Uterus (tissue), 4 donors: ENCODE data around the gene LAPTM4A. TPM values are rescaled to one million over a fixed set of nuclear protein-coding genes. Genes with fewer than 3 reads are reported as not detected.

Experiments used
- DNase-seq, 2 donors: peaks; one replicate each; pipeline ENCODE4 v3.0.0-alpha.2; 2019 to 2020
- H3K27ac ChIP-seq, 2 donors: fragments of 200-600 bp; sonication (generic); 1 replicate in 1 of 2; 2 replicates in 1 of 2; pipeline ENCODE4 v1.5.1; 2016 to 2018
- H3K27me3 ChIP-seq, 2 donors: fragments of 200-600 bp; sonication (generic); one replicate each; pipeline ENCODE4 v1.5.1; 2018 to 2019; ENCODE audit warnings: control low read depth in 1 of 2
- H3K36me3 ChIP-seq, 2 donors: fragments of 200-600 bp; sonication (generic); one replicate each; pipeline ENCODE4 v1.5.1; 2019; ENCODE audit warnings: control low read depth in 1 of 2
- H3K4me1 ChIP-seq, 2 donors: fragments of 200-600 bp; sonication (generic); one replicate each; pipeline ENCODE4 v1.5.1; 2018 to 2019; ENCODE audit warnings: control low read depth in 1 of 2
- H3K4me3 ChIP-seq, 2 donors: fragments of 200-600 bp; sonication (generic); 1 replicate in 1 of 2; 2 replicates in 1 of 2; pipeline ENCODE4 v1.5.1; 2018 to 2019; ENCODE audit warnings: mild to moderate bottlenecking in 1 of 2
- H3K9me3 ChIP-seq, 2 donors: fragments of 200-600 bp; sonication (generic); one replicate each; pipeline ENCODE4 v1.5.1; 2019; ENCODE audit warnings: control low read depth in 1 of 2
- POLR2A ChIP-seq, 2 donors: fragments of 450-650 bp; IDR thresholded peaks; one replicate each; pipeline ENCODE4 v1.6.1; 2016; ENCODE audit warnings: antibody characterized with exemption in 2 of 2, mild to moderate bottlenecking in 1 of 2, moderate library complexity in 1 of 2
- intact Hi-C: fragments of 100-400 bp; cut with DNase I; formaldehyde crosslinking; loops from one replicate; pipeline ENCODE4 v1.15.1; 2023; ENCODE audit warnings: low total_unique reads
- total RNA-seq, 4 donors: library from RNA; depleted of rRNA in 3 of 4; stranded (reverse); fragments of >200 nt in 3 of 4; gene quantifications; one replicate each; pipeline versions ENCODE4 v1.1.0 to v1.2.4, GENCODE V29; 2014 to 2023
- TF ChIP-seq, protein P1 (sequence below), 4 experiments: fragments of 200-600 bp in 2 of 4; fragments of 450-650 bp in 2 of 4; sonication (generic) in 2 of 4; IDR thresholded peaks; one replicate each; pipeline ENCODE4 v1.5.1; 2016 to 2019; ENCODE audit warnings: antibody characterized with exemption in 4 of 4, mild to moderate bottlenecking in 2 of 4, moderate library complexity in 1 of 4
- donor health status: DM: yes; HTN: yes; CAD: no.

The LAPTM4A gene
- total RNA-seq, 4 donors from 2014 or later: 255 to 386 (median 292) TPM

DNA sequence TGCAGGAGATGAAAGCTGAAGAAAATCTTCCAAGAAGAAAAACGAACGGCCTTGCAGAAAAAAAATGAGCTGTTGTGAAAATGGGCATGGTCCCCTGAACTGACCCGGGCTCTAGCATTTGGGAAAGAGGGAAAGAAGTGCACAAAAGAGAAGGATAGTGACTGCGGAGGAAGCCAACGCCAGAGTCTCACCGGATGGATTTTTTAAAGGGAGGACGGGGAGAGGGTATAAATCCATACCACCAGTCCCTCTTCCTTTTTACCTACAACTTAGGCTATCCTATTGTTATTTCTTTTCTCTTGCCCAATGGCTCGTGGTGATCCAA lies 62.1 kb downstream of the LAPTM4A start:
- H3K27me3 ChIP-seq: no peaks in the 10 kb centered on the region
- no peaks in the 10 kb centered on the region for H3K36me3 ChIP-seq
- DNase-seq: no peak
- no peak for TF ChIP-seq POLR2A (IDR thresholded peaks at IDR 0.05)
- TF ChIP-seq, protein P1, sequence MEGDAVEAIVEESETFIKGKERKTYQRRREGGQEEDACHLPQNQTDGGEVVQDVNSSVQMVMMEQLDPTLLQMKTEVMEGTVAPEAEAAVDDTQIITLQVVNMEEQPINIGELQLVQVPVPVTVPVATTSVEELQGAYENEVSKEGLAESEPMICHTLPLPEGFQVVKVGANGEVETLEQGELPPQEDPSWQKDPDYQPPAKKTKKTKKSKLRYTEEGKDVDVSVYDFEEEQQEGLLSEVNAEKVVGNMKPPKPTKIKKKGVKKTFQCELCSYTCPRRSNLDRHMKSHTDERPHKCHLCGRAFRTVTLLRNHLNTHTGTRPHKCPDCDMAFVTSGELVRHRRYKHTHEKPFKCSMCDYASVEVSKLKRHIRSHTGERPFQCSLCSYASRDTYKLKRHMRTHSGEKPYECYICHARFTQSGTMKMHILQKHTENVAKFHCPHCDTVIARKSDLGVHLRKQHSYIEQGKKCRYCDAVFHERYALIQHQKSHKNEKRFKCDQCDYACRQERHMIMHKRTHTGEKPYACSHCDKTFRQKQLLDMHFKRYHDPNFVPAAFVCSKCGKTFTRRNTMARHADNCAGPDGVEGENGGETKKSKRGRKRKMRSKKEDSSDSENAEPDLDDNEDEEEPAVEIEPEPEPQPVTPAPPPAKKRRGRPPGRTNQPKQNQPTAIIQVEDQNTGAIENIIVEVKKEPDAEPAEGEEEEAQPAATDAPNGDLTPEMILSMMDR (IDR thresholded peaks at IDR 0.05): no peak
- intact Hi-C loops: no loop called here
- peak overlapping the region; percentile 53 to 60 for H3K4me3 ChIP-seq
- peak overlapping the region in 1 of 2 donors; percentile 69 for H3K27ac ChIP-seq
- H3K4me1 ChIP-seq: no peaks in the 10 kb centered on the region
- H3K9me3 ChIP-seq: no peaks in the 10 kb centered on the region

DNA sequence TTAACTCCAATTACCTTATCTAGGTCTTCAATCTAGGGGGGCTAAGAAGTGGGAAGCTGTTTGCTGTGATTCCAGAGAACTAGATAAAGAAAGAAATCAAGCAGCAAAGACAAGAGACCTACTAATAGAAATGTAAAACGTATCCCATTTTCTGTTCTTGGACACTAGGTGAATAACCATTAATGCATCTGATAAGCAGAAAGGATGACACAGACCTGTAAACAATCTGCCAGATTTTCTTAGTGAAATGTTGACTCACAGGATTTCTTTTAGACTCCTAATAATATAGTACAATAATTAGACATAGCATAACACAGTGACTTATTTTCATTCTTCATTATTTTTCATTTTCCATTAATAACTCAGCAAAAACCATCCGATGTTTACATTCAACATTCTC lies 62.8 kb downstream of the LAPTM4A start:
- Histone ChIP-seq H3K27ac (no peak overlapping the region), H3K9me3 (no peaks in the 10 kb centered on the region), H3K4me1 (no peaks in the 10 kb centered on the region), H3K36me3 (no peaks in the 10 kb centered on the region), H3K4me3 (peak overlapping the region in 1 of 2 donors; percentile 60), H3K27me3 (no peaks in the 10 kb centered on the region)
- TF ChIP-seq, protein P1 (IDR thresholded peaks at IDR 0.05): no peak
- TF ChIP-seq POLR2A (IDR thresholded peaks at IDR 0.05): no peak
- no peak for DNase-seq
- intact Hi-C loops: no loop called here

DNA sequence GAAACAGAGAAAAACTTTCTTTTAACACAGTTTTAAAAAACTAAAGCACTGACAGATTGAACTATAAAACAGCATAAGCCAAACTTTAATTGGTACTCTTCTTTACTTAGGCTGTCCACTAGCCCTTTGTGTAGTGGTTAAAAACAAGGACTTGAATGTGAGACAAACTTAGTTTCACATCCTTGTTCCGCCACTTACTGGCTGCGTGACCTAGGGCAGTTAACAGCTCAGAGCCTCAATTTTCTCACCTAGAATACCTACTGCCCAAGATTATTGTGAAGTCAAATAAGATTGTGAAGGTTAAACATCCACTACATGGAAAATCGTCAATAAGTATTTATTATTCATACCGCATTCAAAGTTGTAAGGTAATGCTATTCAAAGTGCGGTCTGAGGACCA lies 63.5 kb downstream of the LAPTM4A start:
- TF ChIP-seq POLR2A (IDR thresholded peaks at IDR 0.05): no peak
- TF ChIP-seq, protein P1 (IDR thresholded peaks at IDR 0.05): no peak
- no peaks in the 10 kb centered on the region for H3K4me1 ChIP-seq
- no peaks in the 10 kb centered on the region for H3K36me3 ChIP-seq
- H3K9me3 ChIP-seq: no peaks in the 10 kb centered on the region
- no peak overlapping the region for H3K27ac ChIP-seq
- H3K27me3 ChIP-seq: no peaks in the 10 kb centered on the region
- intact Hi-C loops: no loop called here
- no peak for DNase-seq
- H3K4me3 ChIP-seq: no peak overlapping the region

Other genes with a start within 250 kb of the LAPTM4A start
- 10 to 100 TPM; 16.7 to 22.6 (median 20.9) TPM for gene TTC32, start 149.6 kb downstream of the LAPTM4A start, total RNA-seq
- gene WDR35, start 61.5 kb downstream of the LAPTM4A start, total RNA-seq: 10 to 100 TPM in 3 of 4 donors, 1 to 10 TPM in 1; 7.1 to 45.0 (median 20.7) TPM
- gene MATN3, start 39.0 kb downstream of the LAPTM4A start, total RNA-seq: 1 to 10 TPM; 1.2 to 2.1 (median 1.3) TPM
- 10 to 100 TPM in 1 of 4 donors, 1 to 10 TPM in 1, under 1 TPM in 1, not detected in 1; 0.29 to 30.1 (median 3.0) TPM for gene SDC1, start 173.5 kb upstream of the LAPTM4A start, total RNA-seq